GM18861 (cell line): Measurements from ENCODE around the gene SCD5.

Experiments used
- ATAC-seq: cut with Tn5 transposase; IDR thresholded peaks from one replicate; pipeline ENCODE4 v1.9.1; 2021; ENCODE audit not compliant: unreplicated experiment

The SCD5 gene

GRCh38 chr4:82601242-82602015 lies 197.2 kb downstream of the SCD5 start:
- no peak for ATAC-seq

GRCh38 chr4:82599336-82599735 lies 199.3 kb downstream of the SCD5 start:
- no peak for ATAC-seq

GRCh38 chr4:82594456-82594855 lies 204.1 kb downstream of the SCD5 start:
- ATAC-seq, result no peak

- no peak for ATAC-seq
These were observed 205.2 kb downstream of the SCD5 start for GRCh38 chr4:82593411-82593810.

- ATAC-seq, result no peak
These were observed 206.0 kb downstream of the SCD5 start for GRCh38 chr4:82592639-82593038.

- ATAC-seq, result no peak
These were observed 207.0 kb downstream of the SCD5 start for GRCh38 chr4:82591592-82591991.

GRCh38 chr4:82589756-82590155 lies 208.8 kb downstream of the SCD5 start:
- no peak for ATAC-seq

GRCh38 chr4:82588771-82589270 lies 209.8 kb downstream of the SCD5 start:
- no peak for ATAC-seq

GRCh38 chr4:82587826-82588540 lies 210.6 kb downstream of the SCD5 start:
- ATAC-seq, result no peak

- ATAC-seq, result no peak
These were observed 212.7 kb downstream of the SCD5 start for GRCh38 chr4:82585690-82586435.

- ATAC-seq, result no peak
These were observed 213.7 kb downstream of the SCD5 start for GRCh38 chr4:82584931-82585330.

- no peak for ATAC-seq
These were observed 214.6 kb downstream of the SCD5 start for GRCh38 chr4:82583897-82584587.

- ATAC-seq, result no peak
These were observed 218.7 kb downstream of the SCD5 start for GRCh38 chr4:82579932-82580331.
